ENCODE results near the gene MAFB.

MAFB gene

GRCh38 chr20:40667503-40667902 is 21.5 kb downstream of the MAFB start:
- no peak for TF ChIP-seq CTCF (IDR thresholded peaks at IDR 0.05; ENCODE audit: extremely low read depth, insufficient read depth, missing control alignments)
- no peak for DNase-seq (ENCODE audit: low spot score)
- in situ Hi-C loops (cut with MboI; ENCODE audit: low pct_unique_long_range_greater_than_20kb, low sequenced_read_pairs, unreplicated experiment), result no loop called here

- DNase-seq (ENCODE audit: low spot score), result no peak
- in situ Hi-C loops (cut with MboI; ENCODE audit: low pct_unique_long_range_greater_than_20kb, low sequenced_read_pairs, unreplicated experiment), result no loop called here
- TF ChIP-seq CTCF (IDR thresholded peaks at IDR 0.05; ENCODE audit: extremely low read depth, insufficient read depth, missing control alignments), result no peak
Observed at GRCh38 chr20:40666336-40666735, 22.7 kb downstream of the MAFB start.

- no peak for TF ChIP-seq CTCF (IDR thresholded peaks at IDR 0.05; ENCODE audit: extremely low read depth, insufficient read depth, missing control alignments)
- in situ Hi-C loops (cut with MboI; ENCODE audit: low pct_unique_long_range_greater_than_20kb, low sequenced_read_pairs, unreplicated experiment), result no loop called here
Observed at GRCh38 chr20:40664891-40665290, 24.1 kb downstream of the MAFB start.

GRCh38 chr20:40663991-40664880 is 24.8 kb downstream of the MAFB start:
- in situ Hi-C loops (cut with MboI; ENCODE audit: low pct_unique_long_range_greater_than_20kb, low sequenced_read_pairs, unreplicated experiment), result no loop called here
- no peak for DNase-seq (ENCODE audit: low spot score)
- TF ChIP-seq CTCF (IDR thresholded peaks at IDR 0.05; ENCODE audit: extremely low read depth, insufficient read depth, missing control alignments), result no peak

More at GRCh38 chr20:40664891-40665290, 24.1 kb downstream of the MAFB start:
- no peak for DNase-seq (ENCODE audit: low spot score)

- in situ Hi-C loops (cut with MboI; ENCODE audit: low pct_unique_long_range_greater_than_20kb, low sequenced_read_pairs, unreplicated experiment), result no loop called here
- no peak for TF ChIP-seq CTCF (IDR thresholded peaks at IDR 0.05; ENCODE audit: extremely low read depth, insufficient read depth, missing control alignments)
- no peak for DNase-seq (ENCODE audit: low spot score)
Observed at GRCh38 chr20:40663304-40663790, 25.7 kb downstream of the MAFB start.

- no peak for TF ChIP-seq CTCF (IDR thresholded peaks at IDR 0.05; ENCODE audit: extremely low read depth, insufficient read depth, missing control alignments)
- in situ Hi-C loops (cut with MboI; ENCODE audit: low pct_unique_long_range_greater_than_20kb, low sequenced_read_pairs, unreplicated experiment), result no loop called here
- DNase-seq (ENCODE audit: low spot score), result no peak
Observed at GRCh38 chr20:40659567-40659966, 29.5 kb downstream of the MAFB start.
